Osteocyte (in vitro differentiated cells): ENCODE measurements around the gene OPCML. TPM values are rescaled to one million over a fixed set of nuclear protein-coding genes. Genes with fewer than 3 reads are reported as not detected.

Experiments
- DNase-seq: peaks from one replicate; pipeline ENCODE4 v3.0.0; 2021; ENCODE audit warnings: mixed read lengths; ENCODE audit not compliant: unreplicated experiment; ENCODE audit errors: extremely low spot score
- H3K27ac Mint-ChIP-seq: one replicate; pipeline ENCODE4 v1.8.0; 2021; ENCODE audit warnings: mild to moderate bottlenecking, mixed read lengths; ENCODE audit not compliant: unreplicated experiment
- H3K27me3 Mint-ChIP-seq: one replicate; pipeline ENCODE4 v1.8.0; 2021; ENCODE audit warnings: mixed read lengths; ENCODE audit not compliant: unreplicated experiment
- H3K36me3 Mint-ChIP-seq: one replicate; pipeline ENCODE4 v1.8.0; 2021; ENCODE audit warnings: mixed read lengths; ENCODE audit not compliant: unreplicated experiment
- H3K4me1 Mint-ChIP-seq: one replicate; pipeline ENCODE4 v1.8.0; 2021; ENCODE audit warnings: mixed read lengths; ENCODE audit not compliant: unreplicated experiment
- H3K4me3 Mint-ChIP-seq: one replicate; pipeline ENCODE4 v1.8.0; 2021; ENCODE audit warnings: mild to moderate bottlenecking, moderate library complexity, mixed read lengths; ENCODE audit not compliant: unreplicated experiment
- H3K9me3 Mint-ChIP-seq: one replicate; pipeline ENCODE4 v1.8.0; 2021; ENCODE audit warnings: mixed read lengths; ENCODE audit not compliant: unreplicated experiment
- CTCF ChIP-seq: fragments of 200-600 bp; sonication (generic); IDR thresholded peaks from 2 replicates; pipeline ENCODE4 v1.5.0; 2021; ENCODE audit warnings: antibody characterized with exemption, mild to moderate bottlenecking, moderate library complexity
- total RNA-seq: library from RNA; stranded (reverse); gene quantifications from 2 replicates; pipeline ENCODE4 v1.2.1, GENCODE V29; 2021

Gene OPCML
- total RNA-seq, 1 donor from 2014 or later = 0.11 TPM

GRCh38 chr11:132977746-132978145, 554.6 kb downstream of the OPCML start:
- H3K4me1 Mint-ChIP-seq = peaks cover 3% of the 10 kb centered on the region
- no peaks in the 10 kb centered on the region for H3K27me3 Mint-ChIP-seq
- no peaks in the 10 kb centered on the region for H3K9me3 Mint-ChIP-seq
- no peak overlapping the region for H3K27ac Mint-ChIP-seq
- H3K4me3 Mint-ChIP-seq = no peak overlapping the region
- TF ChIP-seq CTCF = no peak
- H3K36me3 Mint-ChIP-seq = no peaks in the 10 kb centered on the region
- no peak for DNase-seq

- Mint-ChIP-seq H3K27me3 (no peaks in the 10 kb centered on the region), H3K4me3 (no peak overlapping the region), H3K9me3 (no peaks in the 10 kb centered on the region), H3K4me1 (peaks cover 3% of the 10 kb centered on the region), H3K27ac (no peak overlapping the region), H3K36me3 (no peaks in the 10 kb centered on the region)
- TF ChIP-seq CTCF = no peak
- no peak for DNase-seq
These were observed 555.1 kb downstream of the OPCML start for GRCh38 chr11:132977241-132977640.

GRCh38 chr11:132976115-132976514, 556.2 kb downstream of the OPCML start:
- Mint-ChIP-seq H3K36me3 (no peaks in the 10 kb centered on the region), H3K27ac (no peak overlapping the region), H3K4me3 (no peak overlapping the region), H3K27me3 (no peaks in the 10 kb centered on the region), H3K4me1 (peaks cover under 1% of the 10 kb centered on the region), H3K9me3 (no peaks in the 10 kb centered on the region)
- TF ChIP-seq CTCF = no peak
- DNase-seq = no peak

- no peaks in the 10 kb centered on the region for H3K36me3 Mint-ChIP-seq
These were observed 558.6 kb downstream of the OPCML start for GRCh38 chr11:132973686-132974085.

GRCh38 chr11:132972565-132972964, 559.7 kb downstream of the OPCML start:
- Mint-ChIP-seq H3K36me3 (no peaks in the 10 kb centered on the region), H3K4me1 (no peaks in the 10 kb centered on the region), H3K27ac (no peak overlapping the region), H3K4me3 (no peak overlapping the region), H3K27me3 (peaks cover 11% of the 10 kb centered on the region), H3K9me3 (no peaks in the 10 kb centered on the region)
- TF ChIP-seq CTCF = no peak
- peak; percentile 38 for DNase-seq

More at GRCh38 chr11:132973686-132974085, 558.6 kb downstream of the OPCML start:
- H3K27ac Mint-ChIP-seq = no peak overlapping the region
- DNase-seq = peak; percentile 48
- H3K9me3 Mint-ChIP-seq = no peaks in the 10 kb centered on the region
- H3K4me3 Mint-ChIP-seq = no peak overlapping the region
- no peaks in the 10 kb centered on the region for H3K4me1 Mint-ChIP-seq
- peaks cover 7% of the 10 kb centered on the region for H3K27me3 Mint-ChIP-seq
- no peak for TF ChIP-seq CTCF
